ENCODE data around the gene NXN. TPM values are rescaled to one million over a fixed set of nuclear protein-coding genes. Genes with fewer than 3 reads are reported as not detected.
A peak's percentile ranks its signal among the peaks of the same experiment; 100 is the strongest.
"Not testable (repeated sequence)": the region's sequence is repeated elsewhere in the genome, so short reads cannot be mapped to it uniquely, and the experiment has no call there.

The NXN gene
- total and polyA plus RNA-seq, 9 donors = 5.5 to 34.8 (median 28.4) TPM

GRCh38 chr17:869567-870525 is 109.7 kb downstream of the NXN start:
- H3K36me3 ChIP-seq = no peaks in the 10 kb centered on the region
- intact Hi-C loops (cut with DNase I) = loop anchor here in 1 of 4 donors (10.0 kb wide), 1 partner anchor 185 kb away; no protein-coding TSS in a partner anchor
- no peaks in the 10 kb centered on the region for H3K27me3 ChIP-seq
- 42 to 54% (median 50%) methylated on average over 30 of the region's 30 CpGs for WGBS, 3 donors
- peaks cover 13% of the 10 kb centered on the region for H3K4me1 ChIP-seq (ENCODE audit: insufficient read depth)
- DNase-seq = peak in 2 of 5 donors; percentile 27 to 45
- H3K27ac ChIP-seq = peak overlapping the region; percentile 35 to 66
- H3K9me3 ChIP-seq = no peaks in the 10 kb centered on the region
- no peak overlapping the region for H3K4me3 ChIP-seq
- TF ChIP-seq EP300 (IDR thresholded peaks at IDR 0.05) (no peak), CTCF (IDR thresholded peaks at IDR 0.05) (no peak), POLR2A (IDR thresholded peaks at IDR 0.05) (no peak)

GRCh38 chr17:869086-869485 is 110.5 kb downstream of the NXN start:
- Histone ChIP-seq H3K27me3 (no peaks in the 10 kb centered on the region), H3K27ac (peak overlapping the region; percentile 62 to 66), H3K36me3 (no peaks in the 10 kb centered on the region), H3K4me1 (ENCODE audit: insufficient read depth) (peaks cover 13% of the 10 kb centered on the region), H3K4me3 (no peak overlapping the region), H3K9me3 (no peaks in the 10 kb centered on the region)
- intact Hi-C loops (cut with DNase I) = no loop called here
- peak; percentile 64 to 80 (median 79) for DNase-seq
- WGBS, 3 donors = 9 to 26% (median 25%) methylated on average over 7 of the region's 7 CpGs
- no peak for TF ChIP-seq EP300 (IDR thresholded peaks at IDR 0.05)
- no peak for TF ChIP-seq POLR2A (IDR thresholded peaks at IDR 0.05)
- TF ChIP-seq CTCF (IDR thresholded peaks at IDR 0.05) = no peak

GRCh38 chr17:867896-868489 is 111.6 kb downstream of the NXN start:
- intact Hi-C loops (cut with DNase I) = no loop called here
- no peak for TF ChIP-seq EP300 (IDR thresholded peaks at IDR 0.05)
- TF ChIP-seq CTCF (IDR thresholded peaks at IDR 0.05) = no peak
- TF ChIP-seq POLR2A (IDR thresholded peaks at IDR 0.05) = no peak
- H3K36me3 ChIP-seq = no peaks in the 10 kb centered on the region
- WGBS, 3 donors = 81 to 89% (median 86%) methylated on average over 13 of the region's 13 CpGs
- H3K4me1 ChIP-seq (ENCODE audit: insufficient read depth) = peaks cover 13% of the 10 kb centered on the region
- H3K27me3 ChIP-seq = no peaks in the 10 kb centered on the region
- H3K27ac ChIP-seq = peak overlapping the region in 1 of 2 donors; percentile 66
- no peak for DNase-seq
- H3K9me3 ChIP-seq = no peaks in the 10 kb centered on the region
- H3K4me3 ChIP-seq = no peak overlapping the region

GRCh38 chr17:867238-867637 is 112.3 kb downstream of the NXN start:
- H3K27ac ChIP-seq = not testable (repeated sequence)

More at GRCh38 chr17:867238-867637, 112.3 kb downstream of the NXN start:
- DNase-seq; H3K36me3 ChIP-seq; H3K9me3 ChIP-seq; intact Hi-C loops (cut with DNase I); H3K27me3 ChIP-seq; H3K4me3 ChIP-seq: not testable (repeated sequence)
- 79 to 90% (median 86%) methylated on average over 5 to 8 of the region's 10 CpGs for WGBS, 3 donors
- peaks cover 13% of the 10 kb centered on the region for H3K4me1 ChIP-seq (ENCODE audit: insufficient read depth)

Data from ovary (tissue), 9 donors.